Liver (tissue), 9 donors: ENCODE results near the gene CALHM3. TPM values are rescaled to one million over a fixed set of nuclear protein-coding genes. Genes with fewer than 3 reads are reported as not detected.
"Not testable (repeated sequence)": the region's sequence is repeated elsewhere in the genome, so short reads cannot be mapped to it uniquely, and the experiment has no call there.

ENCODE experiments used
- DNase-seq: peaks from one replicate; pipeline ENCODE4 v3.0.0-alpha.2; 2017; ENCODE audit warnings: low spot score
- H3K27ac ChIP-seq, 2 donors: one replicate each; pipeline ENCODE4 v1.7.0; 2013; ENCODE audit warnings: inconsistent platforms in 2 of 2, low read length in 2 of 2, control low read depth in 1 of 2, low read depth in 1 of 2, mild to moderate bottlenecking in 1 of 2
- H3K27me3 ChIP-seq, 4 donors: one replicate each; pipeline versions ENCODE4 v1.6.1 to v1.7.0; 2013; ENCODE audit warnings: low read length in 3 of 4, inconsistent platforms in 1 of 4, mild to moderate bottlenecking in 1 of 4, moderate library complexity in 1 of 4; ENCODE audit not compliant: control insufficient read depth in 4 of 4, insufficient read depth in 4 of 4
- H3K36me3 ChIP-seq, 4 donors: one replicate each; pipeline versions ENCODE4 v1.6.1 to v1.7.0; 2013; ENCODE audit warnings: low read length in 3 of 4, mild to moderate bottlenecking in 3 of 4, low read depth in 1 of 4, moderate library complexity in 1 of 4; ENCODE audit not compliant: control insufficient read depth in 4 of 4, insufficient read depth in 3 of 4
- H3K4me1 ChIP-seq, 4 donors: one replicate each; pipeline versions ENCODE4 v1.6.1 to v1.7.0; 2013; ENCODE audit warnings: low read length in 3 of 4, mild to moderate bottlenecking in 3 of 4, moderate library complexity in 1 of 4; ENCODE audit not compliant: control insufficient read depth in 4 of 4, insufficient read depth in 4 of 4
- H3K4me3 ChIP-seq, 3 donors: one replicate each; pipeline versions ENCODE4 v1.6.1 to v1.7.0; 2013; ENCODE audit warnings: low read length in 3 of 3, control low read depth in 1 of 3, low read depth in 1 of 3, mild to moderate bottlenecking in 1 of 3
- H3K9ac ChIP-seq, 2 donors: one replicate each; pipeline ENCODE4 v1.7.0; 2013; ENCODE audit warnings: low read length in 2 of 2, mild to moderate bottlenecking in 2 of 2, moderate library complexity in 2 of 2, control low read depth in 1 of 2, low read depth in 1 of 2
- H3K9me3 ChIP-seq, 4 donors: one replicate each; pipeline versions ENCODE4 v1.6.1 to v1.7.0; 2013; ENCODE audit warnings: low read length in 3 of 4; ENCODE audit not compliant: control insufficient read depth in 4 of 4
- EGR1 ChIP-seq, 2 donors: IDR thresholded peaks; 2 replicates each; pipeline ENCODE4 v1.6.1; 2016 to 2018; ENCODE audit warnings: antibody characterized with exemption in 2 of 2, low read depth in 2 of 2
- FOXA2 ChIP-seq: IDR thresholded peaks from 2 replicates; pipeline ENCODE4 v1.6.1; 2016; ENCODE audit warnings: antibody characterized with exemption
- GABPA ChIP-seq, 2 donors: IDR thresholded peaks in 1 of 2; conservative IDR thresholded peaks in 1 of 2; 2 replicates each; pipeline ENCODE4 v1.6.1; 2016; ENCODE audit warnings: antibody characterized with exemption in 2 of 2, mild to moderate bottlenecking in 1 of 2, moderate library complexity in 1 of 2
- HNF4A ChIP-seq, 2 donors: conservative IDR thresholded peaks; 2 replicates each; pipeline ENCODE4 v1.6.1; 2016; ENCODE audit warnings: antibody characterized with exemption in 2 of 2, mild to moderate bottlenecking in 2 of 2
- HNF4G ChIP-seq: IDR thresholded peaks from 2 replicates; pipeline ENCODE4 v1.6.1; 2016; ENCODE audit warnings: antibody characterized with exemption
- JUND ChIP-seq, 2 donors: IDR thresholded peaks; 2 replicates each; pipeline ENCODE4 v1.6.1; 2016; ENCODE audit warnings: antibody characterized with exemption in 2 of 2
- NR2F2 ChIP-seq: IDR thresholded peaks from 2 replicates; pipeline ENCODE4 v1.6.1; 2016; ENCODE audit warnings: antibody characterized with exemption
- RAD21 ChIP-seq, 2 donors: IDR thresholded peaks; 2 replicates each; pipeline ENCODE4 v1.6.1; 2016; ENCODE audit warnings: antibody characterized with exemption in 2 of 2, mild to moderate bottlenecking in 2 of 2
- RXRA ChIP-seq, 2 donors: IDR thresholded peaks; 2 replicates each; pipeline ENCODE4 v1.6.1; 2017 to 2018; ENCODE audit warnings: antibody characterized with exemption in 2 of 2, mild to moderate bottlenecking in 1 of 2
- WGBS: extraction: QIAGEN DNeasy Blood & Tissue Kit; methylation state at CpG from one replicate; pipeline ENCODE4 v1.1.7; 2013; 5-methylcytosine and 5-hydroxymethylcytosine counted together
- polyA plus RNA-seq, 2 donors: library from polyadenylated mRNA; stranded (reverse) in 1 of 2; unstranded in 1 of 2; fragments of 200-250 nt in 1 of 2; fragments of >200 nt in 1 of 2; fragmentation: Nextera tagmentation in 1 of 2; extraction: Ambion mirVana in 1 of 2; gene quantifications; one replicate each; pipeline versions ENCODE4 v1.2.1 to v1.2.3, GENCODE V29; 2013 to 2015
- total RNA-seq, 2 donors: library from RNA; depleted of rRNA; stranded (reverse); fragments of >200 nt; gene quantifications; one replicate each; pipeline ENCODE4 v1.2.3, GENCODE V29; 2014
- TF ChIP-seq, protein P1 (sequence below): IDR thresholded peaks from 2 replicates; pipeline ENCODE4 v1.6.1; 2016; ENCODE audit warnings: antibody characterized with exemption
- donor health status: healthy.
- donor health status: healthy.
- donor health status: healthy.
- donor health status: healthy.
- donor health status: healthy.

CALHM3 gene
- total and polyA plus RNA-seq, 4 donors, result 0.14 TPM; not detected in 3

DNA sequence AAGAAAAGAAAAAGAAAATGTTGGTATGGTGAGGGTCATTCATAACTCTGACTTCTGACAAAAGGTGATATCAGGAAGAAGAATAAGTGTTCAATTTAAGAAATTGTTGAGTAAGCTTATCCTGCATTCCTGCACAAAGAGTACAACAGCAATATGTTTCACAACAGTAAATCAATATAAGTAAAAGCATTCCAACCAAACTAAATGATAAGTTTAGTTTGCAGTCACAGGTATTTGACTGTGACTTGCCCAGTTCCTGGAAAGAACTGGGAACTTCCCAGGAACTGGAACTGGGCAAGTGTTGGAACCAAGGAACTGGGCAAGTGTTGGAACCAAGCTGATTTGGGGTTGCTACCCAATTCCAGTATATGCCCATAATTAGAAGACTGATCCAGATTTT, 49.5 kb upstream of the CALHM3 start:
- Histone ChIP-seq H3K36me3 (no peaks in the 10 kb centered on the region), H3K4me3 (no peak overlapping the region), H3K27ac (no peak overlapping the region), H3K4me1 (no peaks in the 10 kb centered on the region), H3K9ac (no peak overlapping the region), H3K9me3 (no peaks in the 10 kb centered on the region), H3K27me3 (no peaks in the 10 kb centered on the region)
- TF ChIP-seq HNF4A (conservative IDR thresholded peaks at IDR 0.05), result peak in 1 of 2 donors; percentile 10
- no peak for TF ChIP-seq NR2F2
- DNase-seq, result no peak

DNA sequence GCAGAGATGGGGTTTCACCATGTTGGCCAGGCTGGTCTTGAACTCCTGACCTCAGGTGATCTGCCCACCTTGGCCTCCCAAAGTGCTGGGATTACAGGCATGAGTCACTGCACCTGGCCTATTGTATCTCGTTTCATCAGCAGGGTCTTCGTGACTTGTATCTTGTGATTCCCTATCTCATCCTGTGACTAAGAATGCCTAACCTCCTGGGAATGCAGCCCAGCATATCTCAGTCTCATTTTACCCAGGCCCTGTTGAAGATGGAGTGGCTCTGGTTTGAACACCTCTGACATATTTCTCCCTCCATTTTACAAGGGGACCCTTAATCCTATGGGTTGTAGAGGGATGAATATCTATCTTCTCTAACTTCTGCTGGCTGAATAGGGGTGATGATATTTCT, 48.4 kb upstream of the CALHM3 start:
- H3K9me3 ChIP-seq, H3K36me3 ChIP-seq, H3K4me1 ChIP-seq, H3K4me3 ChIP-seq, H3K27ac ChIP-seq, H3K9ac ChIP-seq, DNase-seq, H3K27me3 ChIP-seq: not testable (repeated sequence)
- 80% methylated on average over 2 of the region's 2 CpGs for WGBS

DNA sequence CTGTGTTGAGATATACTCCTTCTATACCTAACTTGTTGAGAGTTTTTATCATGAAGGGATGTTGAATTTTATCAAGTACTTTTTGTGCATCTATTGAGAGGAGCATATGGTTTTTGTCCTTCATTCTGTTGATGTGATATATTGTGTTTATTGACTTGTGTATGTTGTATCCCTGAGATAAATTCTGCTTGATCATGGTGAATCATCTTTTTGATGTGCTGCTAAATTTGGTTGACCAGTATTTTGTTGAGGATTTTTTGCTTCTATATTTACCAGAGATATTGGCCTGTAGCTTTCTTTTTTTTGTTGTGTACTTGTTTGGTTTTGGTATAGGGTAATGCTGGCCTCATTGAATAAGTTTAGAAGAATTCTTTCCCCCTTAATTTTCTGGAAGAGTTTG, 46.9 kb upstream of the CALHM3 start:
- Histone ChIP-seq H3K36me3 (no peaks in the 10 kb centered on the region), H3K27ac (no peak overlapping the region), H3K9me3 (no peaks in the 10 kb centered on the region), H3K9ac (no peak overlapping the region), H3K27me3 (no peaks in the 10 kb centered on the region), H3K4me1 (no peaks in the 10 kb centered on the region), H3K4me3 (no peak overlapping the region)
- TF ChIP-seq EGR1 (IDR thresholded peaks at IDR 0.05; ENCODE audit: low read depth in 2 of 2), result no peak
- no peak for TF ChIP-seq GABPA (IDR thresholded peaks at IDR 0.05 in 1 of 2, conservative IDR thresholded peaks at IDR 0.05 in 1 of 2)
- no peak for TF ChIP-seq HNF4G
- TF ChIP-seq FOXA2, result no peak
- no peak for TF ChIP-seq HNF4A (conservative IDR thresholded peaks at IDR 0.05)
- TF ChIP-seq JUND (IDR thresholded peaks at IDR 0.05), result no peak
- TF ChIP-seq RAD21 (IDR thresholded peaks at IDR 0.05), result no peak
- no peak for DNase-seq

DNA sequence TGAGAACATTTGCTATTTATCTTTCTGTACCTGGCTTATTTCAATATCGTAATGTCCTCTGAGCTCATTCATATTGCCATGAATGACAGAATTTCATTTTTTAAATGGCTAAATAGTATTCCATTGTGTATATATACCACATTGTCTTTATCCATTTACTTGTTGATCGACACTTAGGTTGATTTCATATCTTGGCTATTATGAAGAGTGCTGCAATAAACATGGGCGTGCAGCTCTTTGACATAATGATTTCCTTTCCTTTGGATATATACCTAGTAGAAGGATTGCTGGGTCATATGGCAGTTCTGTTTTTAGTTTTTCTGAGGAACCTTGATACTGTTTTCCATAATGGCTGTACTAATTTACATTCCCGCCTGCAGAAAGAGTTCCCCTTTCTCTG, 44.6 kb upstream of the CALHM3 start:
- WGBS, result 86% methylated on average over 4 of the region's 4 CpGs
- Histone ChIP-seq H3K9me3 (no peaks in the 10 kb centered on the region), H3K4me3 (no peak overlapping the region), H3K27me3 (no peaks in the 10 kb centered on the region), H3K27ac (no peak overlapping the region), H3K36me3 (no peaks in the 10 kb centered on the region), H3K9ac (no peak overlapping the region), H3K4me1 (no peaks in the 10 kb centered on the region)
- no peak for DNase-seq
- no peak for TF ChIP-seq EGR1 (IDR thresholded peaks at IDR 0.05; ENCODE audit: low read depth in 2 of 2)
- TF ChIP-seq, protein P1, sequence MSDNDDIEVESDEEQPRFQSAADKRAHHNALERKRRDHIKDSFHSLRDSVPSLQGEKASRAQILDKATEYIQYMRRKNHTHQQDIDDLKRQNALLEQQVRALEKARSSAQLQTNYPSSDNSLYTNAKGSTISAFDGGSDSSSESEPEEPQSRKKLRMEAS, result no peak
- TF ChIP-seq RXRA (IDR thresholded peaks at IDR 0.05), result no peak
- no peak for TF ChIP-seq FOXA2
- TF ChIP-seq NR2F2, result no peak

DNA sequence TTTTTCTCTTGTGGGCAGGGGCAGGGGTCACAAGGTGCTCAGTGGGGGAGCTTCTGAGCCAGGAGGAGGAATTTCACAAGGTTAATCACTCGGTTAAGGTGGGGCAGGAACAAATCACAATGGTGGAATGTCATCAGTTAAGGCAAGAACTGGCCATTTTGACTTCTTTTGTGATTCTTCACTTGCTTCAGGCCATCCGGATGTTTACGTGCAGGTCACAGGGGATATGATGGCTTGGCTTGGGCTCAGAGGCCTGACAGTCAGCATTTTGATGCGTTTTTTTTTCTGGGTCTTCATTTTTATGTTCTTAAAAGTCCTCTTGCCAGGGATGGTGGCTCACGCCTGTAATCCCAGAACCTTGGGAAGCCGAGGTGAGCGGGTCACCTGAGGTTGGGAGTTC, 43.0 kb upstream of the CALHM3 start:
- DNase-seq, H3K27ac ChIP-seq, H3K4me1 ChIP-seq, H3K9me3 ChIP-seq, H3K27me3 ChIP-seq, H3K4me3 ChIP-seq, H3K36me3 ChIP-seq, H3K9ac ChIP-seq: not testable (repeated sequence)
- 90% methylated on average over 7 of the region's 7 CpGs for WGBS
